NT2/D1 (cell line): ENCODE measurements around the gene POU2AF1.

ENCODE experiments used
- DNase-seq: peaks from one replicate; pipeline ENCODE4 v3.0.0-alpha.2; 2011; ENCODE audit warnings: low read depth, low spot score
- H3K27me3 ChIP-seq: 2 replicates; pipeline ENCODE4 v1.6.0; 2011; ENCODE audit warnings: mild to moderate bottlenecking; ENCODE audit not compliant: insufficient read length, insufficient read depth
- H3K36me3 ChIP-seq: 2 replicates; pipeline ENCODE4 v1.6.1; 2011; ENCODE audit warnings: mild to moderate bottlenecking, low read length, mixed read lengths; ENCODE audit not compliant: insufficient read depth, insufficient read length
- H3K4me1 ChIP-seq: 2 replicates; pipeline ENCODE4 v1.5.1; 2011; ENCODE audit not compliant: insufficient read depth, insufficient read length
- H3K4me3 ChIP-seq: 2 replicates; pipeline ENCODE4 v1.5.1; 2011; ENCODE audit warnings: low read depth; ENCODE audit not compliant: insufficient read length
- H3K9ac ChIP-seq: 2 replicates; pipeline ENCODE4 v1.6.0; 2011; ENCODE audit warnings: low read depth; ENCODE audit not compliant: insufficient read length
- H3K9me3 ChIP-seq: 2 replicates; pipeline ENCODE4 v1.5.1; 2011; ENCODE audit warnings: mild to moderate bottlenecking, low read length; ENCODE audit not compliant: insufficient read depth
- SUZ12 ChIP-seq: IDR thresholded peaks from 2 replicates; pipeline ENCODE4 v1.6.1; 2011; ENCODE audit not compliant: insufficient read length, insufficient read depth; ENCODE audit errors: extremely low read depth
- YY1 ChIP-seq: IDR thresholded peaks from 2 replicates; pipeline ENCODE4 v1.6.1; 2011; ENCODE audit not compliant: insufficient read length, insufficient read depth
- ZNF274 ChIP-seq: IDR thresholded peaks from 2 replicates; pipeline ENCODE4 v1.6.1; 2011; ENCODE audit warnings: mild to moderate bottlenecking, low read depth, low read length

POU2AF1 gene

GRCh38 chr11:111334532-111335502, 44.3 kb downstream of the POU2AF1 start:
- Histone ChIP-seq H3K9ac (no peak overlapping the region), H3K36me3 (no peaks in the 10 kb centered on the region), H3K4me1 (peaks cover 6% of the 10 kb centered on the region), H3K27me3 (no peaks in the 10 kb centered on the region), H3K9me3 (no peaks in the 10 kb centered on the region; the same call in 1 of the 2 replicates), H3K4me3 (no peak overlapping the region)
- TF ChIP-seq SUZ12 = no peak
- TF ChIP-seq YY1 = no peak
- TF ChIP-seq ZNF274 = no peak
- no peak for DNase-seq

GRCh38 chr11:111331711-111332479, 47.2 kb downstream of the POU2AF1 start:
- no peak for TF ChIP-seq SUZ12
- TF ChIP-seq ZNF274 = no peak
- no peak for TF ChIP-seq YY1
- DNase-seq = no peak
- Histone ChIP-seq H3K9ac (no peak overlapping the region), H3K4me1 (peaks cover 8% of the 10 kb centered on the region), H3K9me3 (no peaks in the 10 kb centered on the region), H3K4me3 (no peak overlapping the region), H3K36me3 (no peaks in the 10 kb centered on the region), H3K27me3 (no peaks in the 10 kb centered on the region)

- no peak for DNase-seq
- Histone ChIP-seq H3K36me3 (no peaks in the 10 kb centered on the region), H3K9me3 (no peaks in the 10 kb centered on the region), H3K27me3 (no peaks in the 10 kb centered on the region), H3K4me1 (peaks cover 5% of the 10 kb centered on the region), H3K9ac (no peak overlapping the region), H3K4me3 (no peak overlapping the region)
- TF ChIP-seq ZNF274 (no peak), YY1 (no peak), SUZ12 (no peak)
These were observed 48.7 kb downstream of the POU2AF1 start for GRCh38 chr11:111330234-111330893.

GRCh38 chr11:111329306-111330204, 49.5 kb downstream of the POU2AF1 start:
- Histone ChIP-seq H3K4me1 (peaks cover 2% of the 10 kb centered on the region), H3K36me3 (no peaks in the 10 kb centered on the region), H3K27me3 (no peaks in the 10 kb centered on the region), H3K9me3 (no peaks in the 10 kb centered on the region), H3K9ac (no peak overlapping the region), H3K4me3 (no peak overlapping the region)
- TF ChIP-seq ZNF274 = no peak
- DNase-seq = no peak

GRCh38 chr11:111327908-111328624, 51.0 kb downstream of the POU2AF1 start:
- Histone ChIP-seq H3K36me3 (no peaks in the 10 kb centered on the region), H3K4me3 (no peak overlapping the region)
- no peak for TF ChIP-seq YY1
- no peak for TF ChIP-seq SUZ12
- no peak for TF ChIP-seq ZNF274

GRCh38 chr11:111326824-111327223, 52.3 kb downstream of the POU2AF1 start:
- H3K36me3 ChIP-seq = no peaks in the 10 kb centered on the region
- no peak overlapping the region for H3K9ac ChIP-seq
- no peaks in the 10 kb centered on the region for H3K9me3 ChIP-seq
- no peak overlapping the region for H3K4me3 ChIP-seq
- peaks cover 2% of the 10 kb centered on the region for H3K4me1 ChIP-seq
- no peaks in the 10 kb centered on the region for H3K27me3 ChIP-seq
- DNase-seq = no peak
- no peak for TF ChIP-seq SUZ12
- TF ChIP-seq ZNF274 = no peak

More at GRCh38 chr11:111327908-111328624, 51.0 kb downstream of the POU2AF1 start:
- Histone ChIP-seq H3K9ac (no peak overlapping the region), H3K27me3 (no peaks in the 10 kb centered on the region), H3K4me1 (peaks cover 2% of the 10 kb centered on the region), H3K9me3 (no peaks in the 10 kb centered on the region)
- DNase-seq = no peak
